Right cardiac atrium (tissue), 5 donors: Measurements from ENCODE around the gene COPA. TPM values are rescaled to one million over a fixed set of nuclear protein-coding genes. Genes with fewer than 3 reads are reported as not detected.

Experiments used
- ATAC-seq, 2 donors: fragments of 200-7000 bp; cut with Tn5 transposase; one replicate each; pipeline versions ENCODE4 v1.8.0 to v1.9.1; 2020; ENCODE audit warnings: moderate library complexity in 2 of 2, mild to moderate bottlenecking in 1 of 2
- DNase-seq, 3 donors: peaks; one replicate each; pipeline ENCODE4 v3.0.0-alpha.2; 2020
- H3K27ac ChIP-seq: one replicate; pipeline ENCODE4 v1.5.1; 2013; ENCODE audit warnings: mild to moderate bottlenecking, low read length, control low read depth, moderate library complexity
- H3K27me3 ChIP-seq: one replicate; pipeline ENCODE4 v1.6.1; 2013; ENCODE audit not compliant: control insufficient read depth, insufficient read depth
- H3K4me1 ChIP-seq: one replicate; pipeline ENCODE4 v1.6.1; 2013; ENCODE audit warnings: low read length; ENCODE audit not compliant: control insufficient read depth, insufficient read depth
- H3K4me3 ChIP-seq: one replicate; pipeline ENCODE4 v1.5.1; 2013; ENCODE audit warnings: low read length, control low read depth
- H3K9me3 ChIP-seq: one replicate; pipeline ENCODE4 v1.6.1; 2013; ENCODE audit warnings: low read length; ENCODE audit not compliant: control insufficient read depth
- WGBS: extraction: QIAGEN DNeasy Blood & Tissue Kit; methylation state at CpG from one replicate; pipeline ENCODE4 v1.1.7; 2013; 5-methylcytosine and 5-hydroxymethylcytosine counted together
- intact Hi-C, 4 donors: fragments of 100-400 bp; cut with DNase I; formaldehyde crosslinking; loops; one replicate each; pipeline versions ENCODE4 v1.11.0 to v1.14.0; 2022 to 2023
- polyA plus RNA-seq: library from polyadenylated mRNA; stranded (reverse); fragments of 200-250 nt; gene quantifications from one replicate; pipeline ENCODE4 v1.2.3, GENCODE V29; 2013
- total RNA-seq, 4 donors: library from RNA; stranded (reverse); fragmentation: NEBNext Ultra II Directional; extraction: Animal tissue kit (Norgen Biotek cat#: 25700); gene quantifications; one replicate each; pipeline ENCODE4 v1.2.1, GENCODE V29; 2021
- donor health status: healthy with polysubstance abuse.
- donor health status: DM: no; HTN: yes; CAD: no.
- donor health status: DM: no; HTN: no; CAD: no.
- donor health status: DM: no; HTN: yes; CAD: no; lungs with severe emphysema.
- donor health status: DM: yes; HTN: yes; CAD: no.

COPA gene
- total and polyA plus RNA-seq, 5 donors: 69.1 to 140 (median 117) TPM

DNA sequence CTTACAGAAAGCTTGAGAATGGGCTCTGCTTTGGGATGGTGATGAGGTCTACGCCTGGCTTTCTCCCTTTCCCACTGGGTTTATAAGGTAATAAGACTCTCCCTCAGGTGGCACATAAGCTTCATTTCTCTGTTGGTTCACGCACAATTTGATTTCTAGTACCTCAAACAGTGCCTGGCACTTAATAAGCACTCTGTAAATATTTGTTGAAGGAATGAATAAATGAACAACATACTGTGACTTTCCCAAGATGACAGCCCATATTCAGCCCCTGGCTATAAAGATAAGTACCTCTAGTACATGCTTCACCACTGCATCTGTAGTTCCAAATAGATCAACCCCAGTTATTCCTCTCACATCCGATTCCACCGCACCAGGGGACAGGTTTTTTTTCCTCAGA lies 17.8 kb downstream of the COPA start:
- DNase-seq (no peak), ATAC-seq (no peak)
- no peak overlapping the region for H3K27ac ChIP-seq
- H3K4me3 ChIP-seq: no peak overlapping the region
- H3K27me3 ChIP-seq: no peaks in the 10 kb centered on the region
- 94% methylated on average over 4 of the region's 4 CpGs for WGBS
- no peaks in the 10 kb centered on the region for H3K9me3 ChIP-seq
- intact Hi-C loops: no loop called here
- no peaks in the 10 kb centered on the region for H3K4me1 ChIP-seq

GRCh38 chr1:160322831-160323230 lies 20.2 kb downstream of the COPA start:
- Histone ChIP-seq H3K27ac (no peak overlapping the region), H3K27me3 (no peaks in the 10 kb centered on the region), H3K4me1 (no peaks in the 10 kb centered on the region), H3K9me3 (no peaks in the 10 kb centered on the region), H3K4me3 (no peak overlapping the region)
- intact Hi-C loops: no loop called here
- 97% methylated on average over 6 of the region's 6 CpGs for WGBS
- DNase-seq (no peak), ATAC-seq (no peak)

DNA sequence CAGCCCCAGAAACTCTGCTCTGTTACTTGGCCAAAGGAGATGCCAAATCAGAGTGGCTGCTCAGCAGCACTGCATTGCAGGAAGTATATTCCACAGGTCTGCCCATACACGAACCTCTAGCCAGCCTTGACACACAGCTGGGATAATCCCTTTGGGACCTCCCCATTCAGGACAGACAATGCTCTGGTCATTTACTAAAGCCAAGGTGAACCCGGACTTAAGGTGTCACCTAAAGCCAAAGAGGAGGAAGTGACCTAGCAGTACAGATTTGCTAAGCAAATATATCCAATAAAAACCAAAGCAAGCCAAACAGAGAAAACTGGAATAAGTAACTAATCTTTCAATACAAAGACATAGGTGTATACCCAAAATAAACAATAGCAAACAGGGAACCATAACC lies 27.7 kb downstream of the COPA start:
- ATAC-seq: peak in 1 of 2 donors; percentile 14
- 75% methylated on average over 2 of the region's 2 CpGs for WGBS

DNA sequence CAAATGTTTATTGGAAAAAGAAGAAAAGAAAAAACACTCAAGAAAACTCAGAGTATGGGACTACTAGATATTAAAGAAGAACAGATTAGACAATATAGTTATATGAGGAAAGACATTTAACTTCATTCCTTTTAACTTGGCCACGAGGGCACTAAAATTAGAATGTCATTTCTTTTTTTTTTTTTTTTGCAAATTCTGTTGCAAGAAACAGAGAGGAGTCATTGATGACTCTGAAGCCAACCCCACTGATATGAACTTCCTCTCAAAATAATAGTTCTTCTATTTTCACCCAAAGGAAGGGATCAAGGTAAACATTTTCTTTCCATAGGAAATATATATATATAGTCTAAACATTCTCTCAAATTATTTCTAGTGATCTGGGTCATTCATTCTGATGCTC lies 33.5 kb downstream of the COPA start:
- peaks cover 2% of the 10 kb centered on the region for H3K4me1 ChIP-seq
- no peaks in the 10 kb centered on the region for H3K9me3 ChIP-seq
- H3K4me3 ChIP-seq: no peak overlapping the region
- no peak for ATAC-seq
- H3K27me3 ChIP-seq: no peaks in the 10 kb centered on the region
- intact Hi-C loops: no loop called here
- no peak for DNase-seq
- WGBS: 59% methylated on average over 1 of the region's 1 CpG
- H3K27ac ChIP-seq: no peak overlapping the region

More for the DNA sequence above, 27.7 kb downstream of the COPA start:
- Histone ChIP-seq H3K9me3 (no peaks in the 10 kb centered on the region), H3K27ac (no peak overlapping the region), H3K27me3 (no peaks in the 10 kb centered on the region), H3K4me1 (no peaks in the 10 kb centered on the region), H3K4me3 (no peak overlapping the region)
- DNase-seq: no peak
- intact Hi-C loops: no loop called here

DNA sequence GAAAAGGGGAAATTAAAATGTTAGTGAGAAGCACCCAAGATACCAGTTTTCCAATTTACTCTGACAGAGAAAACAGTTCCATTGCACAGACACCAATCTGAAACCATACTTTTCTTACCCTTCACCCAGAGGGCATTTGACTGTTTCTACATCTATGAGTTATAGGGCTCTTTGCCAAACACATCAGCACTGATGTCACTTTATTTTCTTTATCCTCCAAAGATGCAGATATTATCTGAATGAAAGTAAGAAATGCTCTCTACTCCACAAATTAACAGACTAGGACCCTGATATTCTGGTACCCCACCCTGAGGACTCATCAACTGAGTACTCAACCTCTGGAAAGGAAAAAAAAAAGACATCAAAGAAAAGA lies 33.9 kb downstream of the COPA start:
- DNase-seq (no peak), ATAC-seq (no peak)
- H3K4me1 ChIP-seq: peaks cover 2% of the 10 kb centered on the region
- intact Hi-C loops: no loop called here
- no peak overlapping the region for H3K4me3 ChIP-seq
- H3K27me3 ChIP-seq: no peaks in the 10 kb centered on the region
- no peak overlapping the region for H3K27ac ChIP-seq
- no peaks in the 10 kb centered on the region for H3K9me3 ChIP-seq

DNA sequence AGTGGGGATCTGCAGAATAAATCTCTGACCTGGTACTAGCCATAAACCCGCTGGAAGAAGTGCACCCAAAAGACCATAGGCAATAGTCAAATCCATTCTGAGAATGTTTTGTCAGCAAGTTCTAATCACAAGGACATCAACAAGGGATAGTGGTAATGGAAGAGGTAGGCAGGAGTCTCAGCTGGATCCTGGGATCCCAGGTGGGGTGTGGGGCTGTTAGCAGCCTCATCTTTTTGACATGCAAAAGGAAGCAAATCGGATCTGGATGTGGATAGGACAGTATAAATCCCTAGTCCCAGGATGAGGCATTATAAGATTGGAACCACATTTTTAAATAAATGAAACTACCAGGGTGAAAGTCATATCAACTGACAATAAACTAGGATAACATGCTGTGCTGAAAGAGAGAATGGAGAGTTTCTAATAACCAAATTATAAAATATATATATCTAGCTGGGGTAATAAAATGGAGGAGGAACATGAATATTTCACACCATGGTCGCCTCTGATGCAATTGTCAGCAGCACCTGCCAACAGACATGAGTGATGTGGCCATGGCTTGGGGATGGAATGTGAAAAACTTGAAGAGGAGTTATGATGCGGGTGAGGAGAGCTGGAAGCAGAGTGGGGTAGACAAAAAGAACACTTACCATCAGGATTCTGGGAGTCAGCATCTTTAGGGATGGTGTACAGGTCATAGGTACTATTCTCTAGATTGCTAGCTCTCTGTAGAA lies 34.4 kb downstream of the COPA start:
- DNase-seq (no peak), ATAC-seq (peak; percentile 53 to 71)
- H3K27ac ChIP-seq: no peak overlapping the region
- H3K27me3 ChIP-seq: no peaks in the 10 kb centered on the region
- no peak overlapping the region for H3K4me3 ChIP-seq
- H3K4me1 ChIP-seq: peaks cover 2% of the 10 kb centered on the region
- WGBS: 75% methylated on average over 4 of the region's 4 CpGs
- intact Hi-C loops: no loop called here
- no peaks in the 10 kb centered on the region for H3K9me3 ChIP-seq

DNA sequence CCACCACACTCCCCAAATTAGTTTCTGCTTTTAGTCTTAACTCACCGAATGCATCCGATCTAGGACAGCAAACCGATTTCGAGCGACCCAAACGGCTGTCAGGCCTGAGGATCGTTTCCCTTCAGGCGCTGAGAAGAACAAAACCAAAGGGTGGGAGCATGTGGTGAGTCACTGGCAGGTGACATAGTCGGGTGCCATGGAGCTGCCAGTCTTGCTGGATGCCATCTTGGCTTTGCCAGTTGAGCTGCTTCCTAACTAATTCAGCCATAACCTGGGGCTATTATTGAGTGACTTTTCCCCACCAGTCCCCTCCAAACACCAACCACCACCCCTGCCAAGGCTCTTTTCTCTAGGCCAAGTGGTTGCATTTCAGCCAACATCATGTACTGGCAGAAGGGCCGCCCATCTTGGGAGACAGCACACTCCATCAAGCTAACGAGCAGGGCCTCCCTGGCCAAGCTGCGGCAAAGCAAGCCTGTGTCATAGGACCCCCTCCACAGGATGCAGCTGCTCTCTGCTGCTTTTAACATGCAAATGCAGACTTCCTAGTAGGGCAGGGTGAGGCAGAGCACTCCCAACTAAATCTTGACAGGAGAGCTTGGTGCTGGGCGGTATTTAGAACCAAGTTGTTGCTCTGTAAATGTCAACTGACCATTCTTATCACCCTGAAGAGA lies 35.8 kb downstream of the COPA start:
- Histone ChIP-seq H3K9me3 (no peaks in the 10 kb centered on the region), H3K4me1 (peaks cover 2% of the 10 kb centered on the region), H3K27ac (peak overlapping the region; percentile 42), H3K27me3 (no peaks in the 10 kb centered on the region), H3K4me3 (no peak overlapping the region)
- intact Hi-C loops: no loop called here
- ATAC-seq (peak; percentile 58 to 78), DNase-seq (peak in 1 of 3 donors; percentile 55)
- 87% methylated on average over 13 of the region's 13 CpGs for WGBS

DNA sequence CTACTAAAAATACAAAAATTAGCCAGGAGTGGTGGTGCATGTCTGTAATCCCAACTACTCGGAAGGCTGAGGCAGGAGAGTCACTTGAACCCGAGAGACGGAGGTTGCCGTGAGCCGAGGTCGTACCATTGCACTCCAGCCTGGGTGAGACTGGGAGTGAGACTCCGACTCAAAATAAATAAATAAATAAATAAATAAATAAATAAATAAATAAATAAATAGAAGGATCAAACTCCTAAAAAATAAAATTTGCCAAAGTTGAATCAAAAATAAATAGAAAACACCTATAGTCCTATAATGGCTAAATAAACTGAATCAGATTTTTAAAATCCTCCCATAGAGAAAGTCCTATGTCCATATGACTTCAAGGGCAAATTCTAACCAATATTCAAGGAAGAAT lies 42.9 kb downstream of the COPA start:
- no peaks in the 10 kb centered on the region for H3K4me1 ChIP-seq
- no peaks in the 10 kb centered on the region for H3K9me3 ChIP-seq
- H3K4me3 ChIP-seq: no peak overlapping the region
- no peak overlapping the region for H3K27ac ChIP-seq
- DNase-seq: no peak
- H3K27me3 ChIP-seq: no peaks in the 10 kb centered on the region
- 91% methylated on average over 7 of the region's 7 CpGs for WGBS
- ATAC-seq: no peak
- intact Hi-C loops: no loop called here

GRCh38 chr1:160296036-160296435 lies 47.0 kb downstream of the COPA start:
- H3K4me3 ChIP-seq: no peak overlapping the region
- H3K27me3 ChIP-seq: no peaks in the 10 kb centered on the region
- 87% methylated on average over 1 of the region's 1 CpG for WGBS
- no peak overlapping the region for H3K27ac ChIP-seq
- H3K4me1 ChIP-seq: no peaks in the 10 kb centered on the region
- intact Hi-C loops: loop anchor here in 2 of 4 donors (10.0 kb wide), 2 partner anchors 101 to 191 kb away; partner anchors contain the start of gene CASQ1 (in 1 of the 2)
- ATAC-seq: no peak
- no peaks in the 10 kb centered on the region for H3K9me3 ChIP-seq
- DNase-seq: no peak

GRCh38 chr1:160293020-160293968 lies 49.8 kb downstream of the COPA start:
- 82% methylated on average over 8 of the region's 8 CpGs for WGBS
- H3K27me3 ChIP-seq: no peaks in the 10 kb centered on the region
- no peak overlapping the region for H3K4me3 ChIP-seq
- ATAC-seq (no peak), DNase-seq (no peak)
- no peaks in the 10 kb centered on the region for H3K4me1 ChIP-seq
- no peak overlapping the region for H3K27ac ChIP-seq
- intact Hi-C loops: loop anchor here in 2 of 4 donors (5.0 to 10.0 kb wide), 3 partner anchors 98 to 188 kb away; partner anchors contain the start of gene CASQ1 (in 2 of the 2)
- H3K9me3 ChIP-seq: no peaks in the 10 kb centered on the region
